NCI-H345 treated with DMSO at 0.1 percent for 48 hours (cell line): ENCODE results near the gene SFT2D3.

Experiments used
- DNase-seq: peaks from one replicate; lab custom pipeline; 2025; ENCODE audit not compliant: unreplicated experiment; lab: John Stamatoyannopoulos, UW

SFT2D3 gene

GRCh38 chr2:127706215-127706990, 5.1 kb downstream of the SFT2D3 start:
- DNase-seq: no peak

GRCh38 chr2:127707890-127708648, 6.8 kb downstream of the SFT2D3 start:
- DNase-seq: no peak

GRCh38 chr2:127709336-127709735, 8.0 kb downstream of the SFT2D3 start:
- DNase-seq: no peak

GRCh38 chr2:127712999-127713398, 11.7 kb downstream of the SFT2D3 start:
- DNase-seq: no peak

GRCh38 chr2:127713562-127713961, 12.3 kb downstream of the SFT2D3 start:
- DNase-seq: no peak

- no peak for DNase-seq
These were observed 14.6 kb downstream of the SFT2D3 start for GRCh38 chr2:127715778-127716449.

- DNase-seq: no peak
These were observed 17.0 kb downstream of the SFT2D3 start for GRCh38 chr2:127718271-127718670.

GRCh38 chr2:127719301-127720218, 18.3 kb downstream of the SFT2D3 start:
- DNase-seq: no peak

GRCh38 chr2:127721311-127721977, 20.1 kb downstream of the SFT2D3 start:
- no peak for DNase-seq

GRCh38 chr2:127721978-127722355, 20.7 kb downstream of the SFT2D3 start:
- no peak for DNase-seq

- DNase-seq: no peak
These were observed 21.5 kb downstream of the SFT2D3 start for GRCh38 chr2:127722807-127723206.

GRCh38 chr2:127726158-127726880, 25.0 kb downstream of the SFT2D3 start:
- DNase-seq: no peak

- DNase-seq: no peak
These were observed 32.0 kb downstream of the SFT2D3 start for GRCh38 chr2:127733113-127733815.

- no peak for DNase-seq
These were observed 32.7 kb downstream of the SFT2D3 start for GRCh38 chr2:127733816-127734537.

GRCh38 chr2:127735044-127735443, 33.7 kb downstream of the SFT2D3 start:
- DNase-seq: no peak

GRCh38 chr2:127735537-127736399, 34.5 kb downstream of the SFT2D3 start:
- DNase-seq: no peak

GRCh38 chr2:127737892-127738291, 36.6 kb downstream of the SFT2D3 start:
- no peak for DNase-seq
